Suprapubic skin (tissue), 4 donors: ENCODE measurements around the gene RPH3AL. TPM values are rescaled to one million over a fixed set of nuclear protein-coding genes. Genes with fewer than 3 reads are reported as not detected.

Experiments
- DNase-seq, 2 donors: peaks; one replicate each; pipeline ENCODE4 v3.0.0-alpha.2; 2019; ENCODE audit warnings: low spot score in 2 of 2
- H3K27ac ChIP-seq: fragments of 200-600 bp; sonication (generic); one replicate; pipeline ENCODE4 v1.5.1; 2019
- H3K27me3 ChIP-seq: fragments of 200-600 bp; sonication (generic); one replicate; pipeline ENCODE4 v1.5.1; 2019
- H3K36me3 ChIP-seq: fragments of 200-600 bp; sonication (generic); one replicate; pipeline ENCODE4 v1.5.1; 2019
- H3K4me1 ChIP-seq: fragments of 200-600 bp; sonication (generic); one replicate; pipeline ENCODE4 v1.5.1; 2019
- H3K4me3 ChIP-seq: fragments of 200-600 bp; sonication (generic); one replicate; pipeline ENCODE4 v1.5.1; 2019; ENCODE audit warnings: mild to moderate bottlenecking
- H3K9me3 ChIP-seq: fragments of 200-600 bp; sonication (generic); one replicate; pipeline ENCODE4 v1.5.1; 2019
- CTCF ChIP-seq, 2 donors: fragments of 200-600 bp in 1 of 2; fragments of 450-650 bp in 1 of 2; sonication (generic) in 1 of 2; IDR thresholded peaks; one replicate each; pipeline ENCODE4 v1.5.1; 2016 to 2019; ENCODE audit warnings: antibody characterized with exemption in 2 of 2, mild to moderate bottlenecking in 1 of 2, moderate library complexity in 1 of 2
- EP300 ChIP-seq: sonication (generic); formaldehyde crosslinking; IDR thresholded peaks from one replicate; pipeline ENCODE4 v1.6.1; 2017; ENCODE audit warnings: antibody characterized with exemption
- POLR2A ChIP-seq, 2 donors: fragments of 450-650 bp; IDR thresholded peaks; one replicate each; pipeline ENCODE4 v1.6.1; 2017; ENCODE audit warnings: antibody characterized with exemption in 2 of 2, mild to moderate bottlenecking in 2 of 2, moderate library complexity in 2 of 2
- POLR2AphosphoS5 ChIP-seq, 3 donors: sonication (generic); formaldehyde crosslinking; IDR thresholded peaks; one replicate each; pipeline ENCODE4 v1.6.1; 2017; ENCODE audit warnings: antibody characterized with exemption in 3 of 3
- WGBS: methylation state at CpG from one replicate; pipeline ENCODE4 v1.1.5; 2018; 5-methylcytosine and 5-hydroxymethylcytosine counted together
- total RNA-seq, 4 donors: library from RNA; depleted of rRNA; stranded (reverse); fragments of >200 nt; gene quantifications; one replicate each; pipeline ENCODE4 v1.1.0, GENCODE V29; 2016

Gene RPH3AL
- total RNA-seq, 4 donors from 2014 or later, result 1.7 to 39.5 (median 10.9) TPM

- TF ChIP-seq CTCF (IDR thresholded peaks at IDR 0.05) (no peak), POLR2AphosphoS5 (IDR thresholded peaks at IDR 0.05) (no peak), POLR2A (IDR thresholded peaks at IDR 0.05) (no peak), EP300 (no peak)
- no peaks in the 10 kb centered on the region for H3K27me3 ChIP-seq
- no peak for DNase-seq
- H3K4me1 ChIP-seq, result no peaks in the 10 kb centered on the region
- no peak overlapping the region for H3K27ac ChIP-seq
- no peaks in the 10 kb centered on the region for H3K9me3 ChIP-seq
- H3K36me3 ChIP-seq, result no peaks in the 10 kb centered on the region
- 89% methylated on average over 9 of the region's 9 CpGs for WGBS
- no peak overlapping the region for H3K4me3 ChIP-seq
These were observed 42.1 kb upstream of the RPH3AL start for GRCh38 chr17:394718-395095.

- Histone ChIP-seq H3K27ac (no peak overlapping the region), H3K36me3 (no peaks in the 10 kb centered on the region), H3K27me3 (no peaks in the 10 kb centered on the region), H3K9me3 (no peaks in the 10 kb centered on the region), H3K4me3 (no peak overlapping the region), H3K4me1 (no peaks in the 10 kb centered on the region)
- 67% methylated on average over 19 of the region's 19 CpGs for WGBS
- no peak for DNase-seq
- TF ChIP-seq POLR2AphosphoS5 (IDR thresholded peaks at IDR 0.05) (no peak), POLR2A (IDR thresholded peaks at IDR 0.05) (no peak), EP300 (no peak), CTCF (IDR thresholded peaks at IDR 0.05) (no peak)
These were observed 41.5 kb upstream of the RPH3AL start for GRCh38 chr17:393806-394717.

GRCh38 chr17:391850-392249 is 39.2 kb upstream of the RPH3AL start:
- TF ChIP-seq EP300 (no peak), POLR2A (IDR thresholded peaks at IDR 0.05) (no peak), CTCF (IDR thresholded peaks at IDR 0.05) (no peak), POLR2AphosphoS5 (IDR thresholded peaks at IDR 0.05) (no peak)
- Histone ChIP-seq H3K27me3 (no peaks in the 10 kb centered on the region), H3K4me1 (no peaks in the 10 kb centered on the region), H3K9me3 (no peaks in the 10 kb centered on the region), H3K4me3 (no peak overlapping the region), H3K36me3 (no peaks in the 10 kb centered on the region), H3K27ac (no peak overlapping the region)
- WGBS, result 84% methylated on average over 11 of the region's 11 CpGs
- DNase-seq, result no peak

GRCh38 chr17:390025-390424 is 37.4 kb upstream of the RPH3AL start:
- 62% methylated on average over 12 of the region's 12 CpGs for WGBS
- Histone ChIP-seq H3K4me1 (peaks cover 13% of the 10 kb centered on the region), H3K27me3 (no peaks in the 10 kb centered on the region), H3K4me3 (no peak overlapping the region), H3K9me3 (no peaks in the 10 kb centered on the region), H3K27ac (no peak overlapping the region), H3K36me3 (no peaks in the 10 kb centered on the region)
- DNase-seq, result no peak
- TF ChIP-seq POLR2AphosphoS5 (IDR thresholded peaks at IDR 0.05), result no peak
- TF ChIP-seq CTCF (IDR thresholded peaks at IDR 0.05), result no peak
- TF ChIP-seq POLR2A (IDR thresholded peaks at IDR 0.05), result no peak
- no peak for TF ChIP-seq EP300

- no peaks in the 10 kb centered on the region for H3K9me3 ChIP-seq
- H3K4me1 ChIP-seq, result peaks cover 16% of the 10 kb centered on the region
- no peak overlapping the region for H3K4me3 ChIP-seq
- no peak for DNase-seq
- no peaks in the 10 kb centered on the region for H3K27me3 ChIP-seq
- no peak for TF ChIP-seq POLR2AphosphoS5 (IDR thresholded peaks at IDR 0.05)
- 94% methylated on average over 10 of the region's 10 CpGs for WGBS
- H3K27ac ChIP-seq, result no peak overlapping the region
- no peaks in the 10 kb centered on the region for H3K36me3 ChIP-seq
These were observed 35.5 kb upstream of the RPH3AL start for GRCh38 chr17:388087-388486.
